ENCODE measurements around the gene SLC25A46. TPM values are rescaled to one million over a fixed set of nuclear protein-coding genes. Genes with fewer than 3 reads are reported as not detected.
"Not testable (repeated sequence)": the region's sequence is repeated elsewhere in the genome, so short reads cannot be mapped to it uniquely, and the experiment has no call there.

SLC25A46 gene
- polyA plus RNA-seq, 1 donor from 2014 or later, result 21.9 TPM

GRCh38 chr5:110788006-110788405, 49.2 kb downstream of the SLC25A46 start:
- not testable (repeated sequence) for H3K27me3 Mint-ChIP-seq, H3K4me1 Mint-ChIP-seq, H3K4me3 Mint-ChIP-seq, H3K36me3 Mint-ChIP-seq
- peak overlapping the region in 1 of 3 donors; percentile 74 for H3K27ac Mint-ChIP-seq
- H3K9me3 Mint-ChIP-seq, result peaks cover 4 to 16% (median 7%) of the 10 kb centered on the region in 3 donors

GRCh38 chr5:110790673-110791072, 51.9 kb downstream of the SLC25A46 start:
- Mint-ChIP-seq H3K4me3 (no peak overlapping the region), H3K4me1 (no peaks in the 10 kb centered on the region), H3K36me3 (no peaks in the 10 kb centered on the region), H3K9me3 (peaks cover 4 to 17% (median 4%) of the 10 kb centered on the region in 3 donors), H3K27me3 (no peaks in the 10 kb centered on the region), H3K27ac (no peak overlapping the region)

- Mint-ChIP-seq H3K36me3 (no peaks in the 10 kb centered on the region), H3K9me3 (peaks cover 6 to 11% (median 9%) of the 10 kb centered on the region in 3 donors), H3K27ac (no peak overlapping the region), H3K4me3 (no peak overlapping the region), H3K4me1 (no peaks in the 10 kb centered on the region), H3K27me3 (no peaks in the 10 kb centered on the region)
Measured at GRCh38 chr5:110802998-110803397, 64.2 kb downstream of the SLC25A46 start.

GRCh38 chr5:110803467-110804326, 64.9 kb downstream of the SLC25A46 start:
- Mint-ChIP-seq H3K9me3 (peaks cover 6 to 11% (median 9%) of the 10 kb centered on the region in 3 donors), H3K4me1 (no peaks in the 10 kb centered on the region), H3K27ac (no peak overlapping the region), H3K4me3 (no peak overlapping the region), H3K36me3 (no peaks in the 10 kb centered on the region), H3K27me3 (no peaks in the 10 kb centered on the region)

- H3K27me3 Mint-ChIP-seq, result no peaks in the 10 kb centered on the region
- H3K9me3 Mint-ChIP-seq, result peaks cover 0 to 11% (median 6%) of the 10 kb centered on the region in 3 donors
- no peaks in the 10 kb centered on the region for H3K4me1 Mint-ChIP-seq
- no peak overlapping the region for H3K4me3 Mint-ChIP-seq
- H3K36me3 Mint-ChIP-seq, result no peaks in the 10 kb centered on the region
- H3K27ac Mint-ChIP-seq, result no peak overlapping the region
Measured at GRCh38 chr5:110807169-110807568, 68.4 kb downstream of the SLC25A46 start.

GRCh38 chr5:110809006-110809405, 70.2 kb downstream of the SLC25A46 start:
- no peaks in the 10 kb centered on the region for H3K27me3 Mint-ChIP-seq
- H3K27ac Mint-ChIP-seq, result no peak overlapping the region
- H3K4me1 Mint-ChIP-seq, result no peaks in the 10 kb centered on the region
- H3K9me3 Mint-ChIP-seq, result peaks cover 0 to 6% (median 6%) of the 10 kb centered on the region in 3 donors
- H3K4me3 Mint-ChIP-seq, result no peak overlapping the region
- no peaks in the 10 kb centered on the region for H3K36me3 Mint-ChIP-seq

Other genes starting within 250 kb of the SLC25A46 start
- not detected for gene TMEM232, start 12.3 kb upstream of the SLC25A46 start, polyA plus RNA-seq